HEK293 (cell line): ENCODE results near the gene MAML3.

ENCODE experiments used
- EGR2 ChIP-seq: fragments of 450-650 bp; formaldehyde crosslinking; IDR thresholded peaks from 2 replicates; pipeline ENCODE4 v1.5.1; 2016; ENCODE audit warnings: low read depth, missing biosample characterization, missing genetic modification characterization
- ZNF776 ChIP-seq: fragments of 450-650 bp; formaldehyde crosslinking; IDR thresholded peaks from 2 replicates; pipeline ENCODE4 v1.5.0; 2017; ENCODE audit warnings: missing biosample characterization, missing genetic modification characterization, borderline replicate concordance

GRCh38 chr4:139847602-139848001 lies 306.4 kb downstream of the MAML3 start:
- TF ChIP-seq ZNF776, result no peak
- TF ChIP-seq EGR2 (tag by site-specific recombination), result no peak
